Measurements from ENCODE around the gene LARP1.
A peak's percentile ranks its signal among the peaks of the same experiment; 100 is the strongest.
"Not testable (repeated sequence)": the region's sequence is repeated elsewhere in the genome, so short reads cannot be mapped to it uniquely, and the experiment has no call there.

The LARP1 gene

GRCh38 chr5:154743812-154744211 lies 11.4 kb upstream of the LARP1 start:
- no peak overlapping the region for H2AFZ ChIP-seq (ENCODE audit: low read depth, low read length)
- no peaks in the 10 kb centered on the region for H3K4me1 ChIP-seq (ENCODE audit: insufficient read depth, low read length)
- no peaks in the 10 kb centered on the region for H3K27me3 ChIP-seq (ENCODE audit: insufficient read depth, low read length)
- no peak overlapping the region for H3K4me3 ChIP-seq (ENCODE audit: low read length)
- H3K36me3 ChIP-seq (ENCODE audit: insufficient read depth, low read length) = no peaks in the 10 kb centered on the region
- no peaks in the 10 kb centered on the region for H3K9me3 ChIP-seq (ENCODE audit: low read length)

GRCh38 chr5:154745349-154745748 lies 9.8 kb upstream of the LARP1 start:
- Histone ChIP-seq H3K36me3 (ENCODE audit: insufficient read depth, low read length) (no peaks in the 10 kb centered on the region), H3K27me3 (ENCODE audit: insufficient read depth, low read length) (no peaks in the 10 kb centered on the region), H3K4me1 (ENCODE audit: insufficient read depth, low read length) (no peaks in the 10 kb centered on the region), H3K4me3 (ENCODE audit: low read length) (no peak overlapping the region), H2AFZ (ENCODE audit: low read depth, low read length) (no peak overlapping the region), H3K9me3 (ENCODE audit: low read length) (no peaks in the 10 kb centered on the region)

GRCh38 chr5:154749491-154749890 lies 5.7 kb upstream of the LARP1 start:
- no peaks in the 10 kb centered on the region for H3K36me3 ChIP-seq (ENCODE audit: insufficient read depth, low read length)
- no peaks in the 10 kb centered on the region for H3K27me3 ChIP-seq (ENCODE audit: insufficient read depth, low read length)
- H2AFZ ChIP-seq (ENCODE audit: low read depth, low read length) = no peak overlapping the region
- H3K4me1 ChIP-seq (ENCODE audit: insufficient read depth, low read length) = peaks cover 9% of the 10 kb centered on the region
- no peak overlapping the region for H3K4me3 ChIP-seq (ENCODE audit: low read length)
- no peaks in the 10 kb centered on the region for H3K9me3 ChIP-seq (ENCODE audit: low read length)

GRCh38 chr5:154750641-154751040 lies 4.5 kb upstream of the LARP1 start:
- H3K4me1 ChIP-seq (ENCODE audit: insufficient read depth, low read length); H3K27me3 ChIP-seq (ENCODE audit: insufficient read depth, low read length); H3K36me3 ChIP-seq (ENCODE audit: insufficient read depth, low read length); H3K9me3 ChIP-seq (ENCODE audit: low read length); H3K4me3 ChIP-seq (ENCODE audit: low read length); H2AFZ ChIP-seq (ENCODE audit: low read depth, low read length): not testable (repeated sequence)

- H3K27me3 ChIP-seq (ENCODE audit: insufficient read depth, low read length) = no peaks in the 10 kb centered on the region
- no peaks in the 10 kb centered on the region for H3K9me3 ChIP-seq (ENCODE audit: low read length)
- H3K4me1 ChIP-seq (ENCODE audit: insufficient read depth, low read length) = peaks cover 9% of the 10 kb centered on the region
- no peak overlapping the region for H2AFZ ChIP-seq (ENCODE audit: low read depth, low read length)
- H3K36me3 ChIP-seq (ENCODE audit: insufficient read depth, low read length) = no peaks in the 10 kb centered on the region
- H3K4me3 ChIP-seq (ENCODE audit: low read length) = no peak overlapping the region
These were observed 3.3 kb upstream of the LARP1 start for GRCh38 chr5:154751854-154752253.

- Histone ChIP-seq H3K4me1 (ENCODE audit: insufficient read depth, low read length) (peaks cover 20% of the 10 kb centered on the region), H3K9me3 (ENCODE audit: low read length) (no peaks in the 10 kb centered on the region), H3K27me3 (ENCODE audit: insufficient read depth, low read length) (no peaks in the 10 kb centered on the region), H2AFZ (ENCODE audit: low read depth, low read length) (peak overlapping the region; percentile 83), H3K4me3 (ENCODE audit: low read length) (peak overlapping the region; percentile 66), H3K36me3 (ENCODE audit: insufficient read depth, low read length) (no peaks in the 10 kb centered on the region)
These were observed 1.4 kb upstream of the LARP1 start for GRCh38 chr5:154753792-154754191.

GRCh38 chr5:154754460-154755360 lies 467 bp upstream of the LARP1 start:
- H3K27me3 ChIP-seq (ENCODE audit: insufficient read depth, low read length) = no peaks in the 10 kb centered on the region
- H3K4me1 ChIP-seq (ENCODE audit: insufficient read depth, low read length) = peaks cover 20% of the 10 kb centered on the region

GRCh38 chr5:154756009-154756867 lies 1.1 kb downstream of the LARP1 start:
- Histone ChIP-seq H3K4me1 (ENCODE audit: insufficient read depth, low read length) (peaks cover 20% of the 10 kb centered on the region), H3K9me3 (ENCODE audit: low read length) (no peaks in the 10 kb centered on the region), H2AFZ (ENCODE audit: low read depth, low read length) (no peak overlapping the region), H3K36me3 (ENCODE audit: insufficient read depth, low read length) (no peaks in the 10 kb centered on the region), H3K27me3 (ENCODE audit: insufficient read depth, low read length) (no peaks in the 10 kb centered on the region), H3K4me3 (ENCODE audit: low read length) (peak overlapping the region; percentile 75)

More at GRCh38 chr5:154754460-154755360, 467 bp upstream of the LARP1 start:
- Histone ChIP-seq H2AFZ (ENCODE audit: low read depth, low read length) (peak overlapping the region; percentile 83), H3K4me3 (ENCODE audit: low read length) (peak overlapping the region; percentile 75), H3K9me3 (ENCODE audit: low read length) (no peaks in the 10 kb centered on the region), H3K36me3 (ENCODE audit: insufficient read depth, low read length) (no peaks in the 10 kb centered on the region)

GRCh38 chr5:154756868-154757813 lies 2.0 kb downstream of the LARP1 start:
- peaks cover 20% of the 10 kb centered on the region for H3K4me1 ChIP-seq (ENCODE audit: insufficient read depth, low read length)
- H3K36me3 ChIP-seq (ENCODE audit: insufficient read depth, low read length) = no peaks in the 10 kb centered on the region
- H3K9me3 ChIP-seq (ENCODE audit: low read length) = no peaks in the 10 kb centered on the region
- H2AFZ ChIP-seq (ENCODE audit: low read depth, low read length) = no peak overlapping the region
- H3K27me3 ChIP-seq (ENCODE audit: insufficient read depth, low read length) = no peaks in the 10 kb centered on the region
- peak overlapping the region; percentile 75 for H3K4me3 ChIP-seq (ENCODE audit: low read length)

- Histone ChIP-seq H3K27me3 (ENCODE audit: insufficient read depth, low read length) (no peaks in the 10 kb centered on the region), H3K36me3 (ENCODE audit: insufficient read depth, low read length) (no peaks in the 10 kb centered on the region), H2AFZ (ENCODE audit: low read depth, low read length) (no peak overlapping the region), H3K4me1 (ENCODE audit: insufficient read depth, low read length) (peaks cover 20% of the 10 kb centered on the region), H3K4me3 (ENCODE audit: low read length) (peak overlapping the region; percentile 75), H3K9me3 (ENCODE audit: low read length) (no peaks in the 10 kb centered on the region)
These were observed 2.7 kb downstream of the LARP1 start for GRCh38 chr5:154757814-154758406.

GRCh38 chr5:154758493-154758892 lies 3.3 kb downstream of the LARP1 start:
- Histone ChIP-seq H3K9me3 (ENCODE audit: low read length) (no peaks in the 10 kb centered on the region), H3K4me3 (ENCODE audit: low read length) (peak overlapping the region; percentile 42), H3K4me1 (ENCODE audit: insufficient read depth, low read length) (peaks cover 20% of the 10 kb centered on the region)

GRCh38 chr5:154758977-154759376 lies 3.8 kb downstream of the LARP1 start:
- H3K36me3 ChIP-seq (ENCODE audit: insufficient read depth, low read length) = no peaks in the 10 kb centered on the region
- peaks cover 15% of the 10 kb centered on the region for H3K4me1 ChIP-seq (ENCODE audit: insufficient read depth, low read length)
- H3K27me3 ChIP-seq (ENCODE audit: insufficient read depth, low read length) = no peaks in the 10 kb centered on the region
- H3K4me3 ChIP-seq (ENCODE audit: low read length) = peak overlapping the region; percentile 42
- H3K9me3 ChIP-seq (ENCODE audit: low read length) = no peaks in the 10 kb centered on the region
- H2AFZ ChIP-seq (ENCODE audit: low read depth, low read length) = no peak overlapping the region

More at GRCh38 chr5:154758493-154758892, 3.3 kb downstream of the LARP1 start:
- H3K36me3 ChIP-seq (ENCODE audit: insufficient read depth, low read length) = no peaks in the 10 kb centered on the region
- H3K27me3 ChIP-seq (ENCODE audit: insufficient read depth, low read length) = no peaks in the 10 kb centered on the region
- H2AFZ ChIP-seq (ENCODE audit: low read depth, low read length) = no peak overlapping the region

Measured in neuron (in vitro differentiated cells).